Ectodermal cell (in vitro differentiated cells): Measurements from ENCODE around the gene S100A11.

Source experiments
- H3K27ac ChIP-seq: 2 replicates; pipeline ENCODE4 v1.7.0; 2013; ENCODE audit warnings: mild to moderate bottlenecking, low read depth, low read length; ENCODE audit not compliant: insufficient read depth, poor library complexity, severe bottlenecking
- H3K27me3 ChIP-seq: 2 replicates; pipeline ENCODE4 v1.7.0; 2013; ENCODE audit warnings: mild to moderate bottlenecking, low read length; ENCODE audit not compliant: insufficient read depth, control insufficient read depth, poor library complexity, severe bottlenecking
- H3K36me3 ChIP-seq: one replicate; pipeline ENCODE4 v1.7.0; 2013; ENCODE audit warnings: low read length; ENCODE audit not compliant: control insufficient read depth, insufficient read depth
- H3K4me1 ChIP-seq: one replicate; pipeline ENCODE4 v1.7.0; 2013; ENCODE audit warnings: low read length; ENCODE audit not compliant: control insufficient read depth, insufficient read depth
- H3K4me3 ChIP-seq: 2 replicates; pipeline ENCODE4 v1.7.0; 2013; ENCODE audit warnings: low read depth, low read length, control low read depth; ENCODE audit not compliant: insufficient read depth
- H3K9me3 ChIP-seq: 2 replicates; pipeline ENCODE4 v1.7.0; 2013; ENCODE audit warnings: mild to moderate bottlenecking, low read length, moderate library complexity; ENCODE audit not compliant: control insufficient read depth
- WGBS, 2 experiments: methylation state at CpG; one replicate each; pipeline ENCODE4 v1.1.7; 2013; ENCODE audit warnings: missing lambda C conversion rate in 2 of 2; 5-methylcytosine and 5-hydroxymethylcytosine counted together

The S100A11 gene

DNA sequence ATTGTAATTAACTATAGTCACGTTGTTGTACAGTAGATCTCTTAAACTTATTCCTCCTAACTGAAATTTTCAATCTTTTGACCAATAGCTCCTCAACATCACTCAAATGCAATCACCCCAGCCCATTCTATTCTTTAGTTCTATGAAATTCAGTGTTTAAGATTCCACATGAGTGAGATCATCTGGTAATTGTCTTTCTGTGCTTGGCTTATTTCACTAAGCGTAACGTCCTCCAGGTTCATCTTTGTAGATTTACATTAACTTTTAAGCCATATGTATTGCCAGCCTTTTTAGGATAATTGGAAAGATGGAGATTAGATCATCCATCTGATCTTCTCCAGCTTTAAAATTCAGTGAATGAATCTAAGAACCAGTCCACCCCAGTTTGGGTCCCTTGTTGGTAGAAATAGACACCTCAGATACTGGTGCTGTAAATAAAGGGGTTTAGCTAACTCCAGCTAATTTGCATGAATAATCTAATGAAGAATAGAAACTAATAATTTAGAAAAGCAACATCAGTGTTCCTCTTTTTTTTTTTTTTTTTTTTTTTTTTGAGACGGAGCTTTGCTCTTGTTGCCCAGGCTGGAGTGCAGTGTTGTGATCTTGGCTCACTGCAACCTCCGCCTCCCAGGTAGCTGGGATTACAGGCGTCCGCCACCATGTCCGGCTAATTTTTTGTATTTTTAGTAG lies 50.2 kb downstream of the S100A11 start:
- Histone ChIP-seq H3K36me3 (no peaks in the 10 kb centered on the region), H3K27ac (no peak overlapping the region), H3K9me3 (no peaks in the 10 kb centered on the region), H3K27me3 (peaks cover 33% of the 10 kb centered on the region), H3K4me3 (no peak overlapping the region), H3K4me1 (no peaks in the 10 kb centered on the region)
- 85 to 93% methylated on average over 8 of the region's 8 CpGs for WGBS, 2 experiments

- H3K27me3 ChIP-seq = peaks cover 24% of the 10 kb centered on the region
- no peaks in the 10 kb centered on the region for H3K9me3 ChIP-seq
- WGBS, 2 experiments = 88 to 100% methylated on average over 1 of the region's 1 CpG
- no peaks in the 10 kb centered on the region for H3K36me3 ChIP-seq
- H3K27ac ChIP-seq = no peak overlapping the region
- no peak overlapping the region for H3K4me3 ChIP-seq
- H3K4me1 ChIP-seq = no peaks in the 10 kb centered on the region
Observed at GRCh38 chr1:151985768-151986167, 51.0 kb downstream of the S100A11 start.

DNA sequence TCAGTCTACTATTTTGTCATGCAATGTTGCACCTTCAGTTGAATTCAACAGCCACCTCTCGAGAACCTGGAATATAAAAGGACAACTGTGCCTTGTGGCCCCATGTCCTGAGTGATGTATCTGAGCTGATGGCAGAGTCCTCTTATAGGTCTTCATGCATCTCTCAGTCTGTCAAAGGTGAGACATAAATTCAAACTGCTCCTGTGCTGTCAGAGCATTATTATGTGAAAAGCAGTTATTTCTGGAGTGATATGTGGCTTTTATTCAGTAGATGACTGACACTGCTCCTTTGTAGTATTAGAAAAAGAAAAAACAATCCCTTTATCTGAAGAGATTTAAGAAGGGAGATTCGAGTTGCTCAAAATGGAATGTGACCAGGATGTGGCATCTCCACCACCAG lies 51.5 kb downstream of the S100A11 start:
- Histone ChIP-seq H3K4me3 (no peak overlapping the region), H3K4me1 (no peaks in the 10 kb centered on the region), H3K27ac (no peak overlapping the region), H3K27me3 (peaks cover 19% of the 10 kb centered on the region), H3K9me3 (no peaks in the 10 kb centered on the region), H3K36me3 (no peaks in the 10 kb centered on the region)
- WGBS, 2 experiments = 89 to 98% methylated on average over 2 of the region's 2 CpGs

DNA sequence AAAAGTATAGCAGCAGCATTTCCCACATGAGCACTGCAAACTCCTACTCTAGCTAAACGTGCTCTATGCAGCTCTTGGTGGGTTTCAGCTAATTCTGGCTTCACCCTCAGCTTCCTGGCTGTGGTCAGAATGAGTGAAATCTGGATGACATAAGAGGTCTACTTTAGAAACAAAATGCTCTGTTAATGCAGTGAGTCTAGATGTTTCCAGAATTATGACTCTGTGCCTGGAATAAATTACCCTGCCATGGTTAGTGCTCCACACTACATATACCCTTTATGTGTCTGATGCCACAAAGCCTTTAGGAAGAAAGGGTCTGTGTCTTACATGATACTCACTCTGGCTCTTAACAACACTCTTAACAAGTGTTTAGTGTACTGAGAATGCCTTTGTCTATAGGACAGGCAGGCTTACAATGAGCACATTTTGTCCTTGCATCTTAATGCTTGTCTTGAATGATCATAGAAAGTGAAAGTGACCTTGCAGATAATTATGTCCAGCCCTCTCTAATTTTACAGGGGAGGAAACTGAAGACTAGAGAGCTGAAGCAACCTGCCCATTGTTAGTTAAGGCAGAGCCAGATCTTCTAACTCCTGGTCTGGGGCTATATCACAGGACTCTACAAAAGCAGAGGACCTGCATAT lies 52.4 kb downstream of the S100A11 start:
- no peak overlapping the region for H3K27ac ChIP-seq
- 82 to 94% methylated on average over 1 of the region's 1 CpG for WGBS, 2 experiments
- no peaks in the 10 kb centered on the region for H3K4me1 ChIP-seq

More for the DNA sequence above, 52.4 kb downstream of the S100A11 start:
- no peaks in the 10 kb centered on the region for H3K9me3 ChIP-seq
- no peak overlapping the region for H3K4me3 ChIP-seq
- H3K27me3 ChIP-seq = peaks cover 10% of the 10 kb centered on the region
- H3K36me3 ChIP-seq = no peaks in the 10 kb centered on the region
